Keratinocyte (primary cell): ENCODE results near the gene CACNA2D2. TPM values are rescaled to one million over a fixed set of nuclear protein-coding genes. Genes with fewer than 3 reads are reported as not detected.

Experiments used
- DNase-seq: peaks from one replicate; pipeline ENCODE4 v3.0.0-alpha.2; 2011; ENCODE audit warnings: low read depth, missing footprints, low spot score
- FAIRE-seq: peaks from 2 replicates; lab custom pipeline; 2011; peaks lifted over from hg19 to GRCh38; lab: Jason Lieb, UNC
- H2AFZ ChIP-seq: 2 replicates; pipeline ENCODE4 v1.6.0; 2012; ENCODE audit warnings: low read length, control low read depth, inconsistent platforms; ENCODE audit not compliant: control insufficient read depth
- H3K27ac ChIP-seq: 2 replicates; pipeline ENCODE4 v1.5.1; 2011; ENCODE audit warnings: low read length; ENCODE audit not compliant: control insufficient read depth, insufficient read depth
- H3K27me3 ChIP-seq: 3 replicates; pipeline ENCODE4 v1.6.0; 2011; ENCODE audit warnings: low read length; ENCODE audit not compliant: control insufficient read depth, insufficient read depth; ENCODE audit errors: extremely low read depth
- H3K36me3 ChIP-seq, 2 experiments: 2 replicates in 1 of 2; 3 replicates in 1 of 2; pipeline ENCODE4 v1.5.1; 2011; ENCODE audit warnings: low read length in 2 of 2, mild to moderate bottlenecking in 1 of 2; ENCODE audit not compliant: control insufficient read depth in 2 of 2, insufficient read depth in 2 of 2; ENCODE audit errors: extremely low read depth in 1 of 2
- H3K4me1 ChIP-seq: 3 replicates; pipeline ENCODE4 v1.5.1; 2011; ENCODE audit warnings: low read length; ENCODE audit not compliant: control insufficient read depth, insufficient read depth; ENCODE audit errors: extremely low read depth
- H3K4me2 ChIP-seq: 3 replicates; pipeline ENCODE4 v1.6.0; 2011; ENCODE audit warnings: low read depth, low read length; ENCODE audit not compliant: control insufficient read depth, insufficient read depth; ENCODE audit errors: extremely low read depth
- H3K4me3 ChIP-seq, 3 experiments: fragments of 200-600 bp in 1 of 3; sonication (generic) in 1 of 3; 2 replicates in 2 of 3; 3 replicates in 1 of 3; pipeline ENCODE4 v1.5.1; 2011 to 2016; ENCODE audit warnings: low read length in 3 of 3, mild to moderate bottlenecking in 3 of 3, control low read depth in 2 of 3, inconsistent platforms in 1 of 3, low read depth in 1 of 3, mixed read lengths in 1 of 3, mixed run types in 1 of 3, moderate library complexity in 1 of 3; ENCODE audit not compliant: control insufficient read depth in 2 of 3, insufficient read depth in 2 of 3; ENCODE audit errors: extremely low read depth in 1 of 3
- H3K79me2 ChIP-seq: 2 replicates; pipeline ENCODE4 v1.6.0; 2012; ENCODE audit warnings: low read length; ENCODE audit not compliant: control insufficient read depth, insufficient read depth
- H3K9ac ChIP-seq: 3 replicates; pipeline ENCODE4 v1.6.0; 2011; ENCODE audit warnings: low read length; ENCODE audit not compliant: control insufficient read depth, insufficient read depth; ENCODE audit errors: extremely low read depth
- H3K9me1 ChIP-seq: 3 replicates; pipeline ENCODE4 v1.6.0; 2011; ENCODE audit warnings: low read length; ENCODE audit not compliant: control insufficient read depth, insufficient read depth; ENCODE audit errors: extremely low read depth
- H3K9me3 ChIP-seq: 2 replicates; pipeline ENCODE4 v1.5.1; 2012; ENCODE audit warnings: low read depth, low read length; ENCODE audit not compliant: control insufficient read depth
- H4K20me1 ChIP-seq: 3 replicates; pipeline ENCODE4 v1.6.0; 2011; ENCODE audit warnings: low read length; ENCODE audit not compliant: control insufficient read depth, insufficient read depth; ENCODE audit errors: extremely low read depth
- CTCF ChIP-seq, 3 experiments: IDR thresholded peaks in 1 of 3; conservative IDR thresholded peaks in 1 of 3; optimal IDR thresholded peaks in 1 of 3; 2 replicates in 2 of 3; 3 replicates in 1 of 3; pipeline versions ENCODE3 to v1.5.1; 2011; ENCODE audit warnings: low read length in 3 of 3, mild to moderate bottlenecking in 3 of 3, moderate library complexity in 2 of 3, control low read depth in 1 of 3, inconsistent platforms in 1 of 3; ENCODE audit not compliant: insufficient read depth in 2 of 3; ENCODE audit errors: extremely low read depth in 1 of 3
- EZH2 ChIP-seq: IDR thresholded peaks from one replicate; pipeline ENCODE4 v1.6.1; 2012; ENCODE audit warnings: inconsistent platforms, mild to moderate bottlenecking, low read length, moderate library complexity
- dilution Hi-C: fragments of 300-500 bp; cut with MboI; formaldehyde crosslinking; loops from one replicate; pipeline ENCODE4 v1.7.0; 2020; ENCODE audit warnings: low sequenced_read_pairs; ENCODE audit not compliant: extremely low pct_ligation_motif_present
- polyA plus RNA-seq, 5 experiments: library from polyadenylated mRNA; depleted of rRNA in 3 of 5; stranded (reverse) in 3 of 5; stranded (forward) in 1 of 5; unstranded in 1 of 5; fragments of >200 nt; gene quantifications; 1 replicate in 1 of 5; 2 replicates in 3 of 5; 3 replicates in 1 of 5; pipeline versions ENCODE4 v1.2.1 to v1.2.3, GENCODE V29; 2011 to 2012; ENCODE audit warnings: missing spikeins in 2 of 5, low read depth in 1 of 5, low replicate concordance in 1 of 5

The CACNA2D2 gene
- polyA plus RNA-seq, 1 donor (not counting 4 experiments of a cell fraction or from before 2014, with no cell fraction given): 0.04 TPM

DNA sequence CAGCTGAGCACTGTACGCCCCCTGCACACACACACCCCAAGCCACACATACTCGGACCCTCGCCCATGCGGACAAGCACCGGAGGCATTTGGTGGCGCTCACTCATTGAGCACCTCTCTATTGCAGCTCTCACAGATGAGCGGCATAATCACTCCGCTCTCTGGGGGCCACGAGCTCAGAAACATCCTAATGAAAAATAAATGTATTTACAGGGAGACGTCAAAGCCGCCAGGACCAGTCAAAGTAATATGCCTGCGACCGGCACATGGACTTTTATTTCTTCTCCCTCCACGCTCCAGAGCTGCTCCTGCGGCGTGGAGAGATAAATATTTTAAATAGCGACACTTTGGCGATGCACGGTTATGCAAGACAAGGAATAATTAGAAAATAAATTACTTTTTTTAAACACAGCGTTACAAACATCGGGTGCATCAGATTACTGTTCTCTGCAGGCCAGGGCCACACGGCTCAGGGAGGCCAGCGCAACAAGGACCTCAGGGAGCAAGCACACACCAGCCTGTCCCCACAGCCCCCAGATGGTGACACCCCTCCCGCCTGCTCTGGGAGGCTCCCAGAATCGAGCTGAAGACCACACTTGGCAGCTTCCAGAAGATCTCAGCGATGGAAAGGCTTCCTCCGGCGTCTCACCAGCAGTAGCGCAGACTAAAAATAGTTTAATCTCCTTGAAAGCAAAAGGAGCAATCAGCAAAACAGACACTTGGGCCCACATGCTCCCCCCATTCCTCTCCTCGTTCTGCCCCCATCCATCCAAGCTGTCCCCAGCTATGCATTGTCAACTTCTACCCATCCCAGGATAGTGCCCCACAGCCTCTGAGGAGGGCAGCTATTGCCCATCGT lies 48.0 kb downstream of the CACNA2D2 start:
- H3K4me2 ChIP-seq: no peak overlapping the region
- dilution Hi-C loops: no loop called here

GRCh38 chr3:50454481-50455070 lies 48.9 kb downstream of the CACNA2D2 start:
- Histone ChIP-seq H3K4me3 (no peak overlapping the region), H3K9ac (no peak overlapping the region), H3K9me1 (no peaks in the 10 kb centered on the region), H3K4me1 (no peaks in the 10 kb centered on the region), H4K20me1 (no peaks in the 10 kb centered on the region), H3K9me3 (no peaks in the 10 kb centered on the region), H3K4me2 (no peak overlapping the region), H3K79me2 (no peaks in the 10 kb centered on the region), H3K27ac (no peak overlapping the region), H2AFZ (no peak overlapping the region), H3K36me3 (no peaks in the 10 kb centered on the region), H3K27me3 (peaks cover 8% of the 10 kb centered on the region)
- dilution Hi-C loops: no loop called here
- TF ChIP-seq EZH2: no peak
- TF ChIP-seq CTCF (optimal IDR thresholded peaks at IDR 0.05 in 1 of 3, IDR thresholded peaks at IDR 0.05 in 1 of 3, conservative IDR thresholded peaks at IDR 0.05 in 1 of 3; ENCODE audit: extremely low read depth in 1 of 3, insufficient read depth in 2 of 3, low read length in 3 of 3): no peak
- no peak for DNase-seq
- FAIRE-seq: no peak

More for the DNA sequence above, 48.0 kb downstream of the CACNA2D2 start:
- TF ChIP-seq CTCF (optimal IDR thresholded peaks at IDR 0.05 in 1 of 3, IDR thresholded peaks at IDR 0.05 in 1 of 3, conservative IDR thresholded peaks at IDR 0.05 in 1 of 3; ENCODE audit: extremely low read depth in 1 of 3, insufficient read depth in 2 of 3, low read length in 3 of 3) (no peak), EZH2 (no peak)
- H3K4me1 ChIP-seq: no peaks in the 10 kb centered on the region
- DNase-seq (no peak), FAIRE-seq (no peak)
- no peaks in the 10 kb centered on the region for H3K36me3 ChIP-seq
- H3K4me3 ChIP-seq: no peak overlapping the region
- H3K9ac ChIP-seq: no peak overlapping the region
- no peak overlapping the region for H2AFZ ChIP-seq
- H3K27ac ChIP-seq: no peak overlapping the region
- H3K79me2 ChIP-seq: no peaks in the 10 kb centered on the region
- H3K9me1 ChIP-seq: no peaks in the 10 kb centered on the region
- H4K20me1 ChIP-seq: no peaks in the 10 kb centered on the region
- H3K27me3 ChIP-seq: peaks cover 8% of the 10 kb centered on the region
- no peaks in the 10 kb centered on the region for H3K9me3 ChIP-seq
